HEK293T (cell line): ENCODE data around the gene ICOS.

Experiments
- ARNT ChIP-seq: fragments of 450-650 bp; IDR thresholded peaks from 2 replicates; pipeline ENCODE4 v1.6.1; 2017; ENCODE audit warnings: mild to moderate bottlenecking
- BHLHE40 ChIP-seq: fragments of 450-650 bp; IDR thresholded peaks from 2 replicates; pipeline ENCODE4 v1.6.1; 2016; ENCODE audit warnings: mild to moderate bottlenecking, moderate library complexity, borderline replicate concordance
- ELF4 ChIP-seq: fragments of 450-650 bp; IDR thresholded peaks from 2 replicates; pipeline ENCODE4 v1.6.1; 2017; ENCODE audit warnings: antibody characterized with exemption
- FOXK2 ChIP-seq: fragments of 450-650 bp; IDR thresholded peaks from 2 replicates; pipeline ENCODE4 v1.6.1; 2016; ENCODE audit warnings: mild to moderate bottlenecking
- FOXM1 ChIP-seq: fragments of 450-650 bp; IDR thresholded peaks from 2 replicates; pipeline ENCODE4 v1.6.1; 2017; ENCODE audit warnings: mild to moderate bottlenecking, borderline replicate concordance
- HDGF ChIP-seq: fragments of 450-650 bp; IDR thresholded peaks from 2 replicates; pipeline ENCODE4 v1.6.1; 2017; ENCODE audit warnings: antibody characterized with exemption, borderline replicate concordance
- LEF1 ChIP-seq: fragments of 450-650 bp; IDR thresholded peaks from 2 replicates; pipeline ENCODE4 v1.6.1; 2017; ENCODE audit warnings: mild to moderate bottlenecking, borderline replicate concordance
- SP1 ChIP-seq: fragments of 450-650 bp; IDR thresholded peaks from 2 replicates; pipeline ENCODE4 v1.6.1; 2017
- SUZ12 ChIP-seq: fragments of 450-650 bp; IDR thresholded peaks from 2 replicates; pipeline ENCODE4 v1.6.1; 2016; ENCODE audit warnings: mild to moderate bottlenecking
- TF ChIP-seq, protein P1 (sequence below): fragments of 450-650 bp; IDR thresholded peaks from 2 replicates; pipeline ENCODE4 v1.6.1; 2016

DNA sequence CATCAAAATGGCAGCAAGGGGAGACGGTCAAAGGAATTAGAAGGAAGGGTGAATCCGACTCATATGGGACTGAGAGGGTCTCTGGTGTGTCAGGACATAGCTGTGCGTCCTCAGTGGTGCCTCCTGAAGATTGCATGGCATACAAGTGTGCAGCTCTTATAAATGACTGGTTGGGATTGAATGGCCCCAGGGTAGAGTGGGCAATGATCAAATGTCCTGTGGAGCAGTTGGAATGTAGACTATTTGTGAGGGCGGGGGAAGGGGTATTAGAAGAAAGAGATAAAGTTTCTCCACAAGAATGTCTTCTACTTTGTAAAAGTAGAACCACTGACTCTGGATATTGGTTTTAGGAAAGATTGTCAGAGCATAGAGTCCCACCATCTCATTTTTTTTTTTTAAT is 44.4 kb upstream of the ICOS start:
- no peak for TF ChIP-seq HDGF
- no peak for TF ChIP-seq ARNT
- TF ChIP-seq SUZ12: no peak
- no peak for TF ChIP-seq FOXK2
- no peak for TF ChIP-seq LEF1
- TF ChIP-seq ELF4: no peak
- no peak for TF ChIP-seq FOXM1
- TF ChIP-seq, protein P1, sequence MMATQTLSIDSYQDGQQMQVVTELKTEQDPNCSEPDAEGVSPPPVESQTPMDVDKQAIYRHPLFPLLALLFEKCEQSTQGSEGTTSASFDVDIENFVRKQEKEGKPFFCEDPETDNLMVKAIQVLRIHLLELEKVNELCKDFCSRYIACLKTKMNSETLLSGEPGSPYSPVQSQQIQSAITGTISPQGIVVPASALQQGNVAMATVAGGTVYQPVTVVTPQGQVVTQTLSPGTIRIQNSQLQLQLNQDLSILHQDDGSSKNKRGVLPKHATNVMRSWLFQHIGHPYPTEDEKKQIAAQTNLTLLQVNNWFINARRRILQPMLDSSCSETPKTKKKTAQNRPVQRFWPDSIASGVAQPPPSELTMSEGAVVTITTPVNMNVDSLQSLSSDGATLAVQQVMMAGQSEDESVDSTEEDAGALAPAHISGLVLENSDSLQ: no peak
- no peak for TF ChIP-seq BHLHE40
- no peak for TF ChIP-seq SP1
